DMS53 treated with DMSO at 0.1 percent for 48 hours (cell line): ENCODE data around the gene ABCC4.

Experiments used
- DNase-seq: peaks from one replicate; lab custom pipeline; 2025; ENCODE audit not compliant: unreplicated experiment; lab: John Stamatoyannopoulos, UW

Gene ABCC4, protein sequence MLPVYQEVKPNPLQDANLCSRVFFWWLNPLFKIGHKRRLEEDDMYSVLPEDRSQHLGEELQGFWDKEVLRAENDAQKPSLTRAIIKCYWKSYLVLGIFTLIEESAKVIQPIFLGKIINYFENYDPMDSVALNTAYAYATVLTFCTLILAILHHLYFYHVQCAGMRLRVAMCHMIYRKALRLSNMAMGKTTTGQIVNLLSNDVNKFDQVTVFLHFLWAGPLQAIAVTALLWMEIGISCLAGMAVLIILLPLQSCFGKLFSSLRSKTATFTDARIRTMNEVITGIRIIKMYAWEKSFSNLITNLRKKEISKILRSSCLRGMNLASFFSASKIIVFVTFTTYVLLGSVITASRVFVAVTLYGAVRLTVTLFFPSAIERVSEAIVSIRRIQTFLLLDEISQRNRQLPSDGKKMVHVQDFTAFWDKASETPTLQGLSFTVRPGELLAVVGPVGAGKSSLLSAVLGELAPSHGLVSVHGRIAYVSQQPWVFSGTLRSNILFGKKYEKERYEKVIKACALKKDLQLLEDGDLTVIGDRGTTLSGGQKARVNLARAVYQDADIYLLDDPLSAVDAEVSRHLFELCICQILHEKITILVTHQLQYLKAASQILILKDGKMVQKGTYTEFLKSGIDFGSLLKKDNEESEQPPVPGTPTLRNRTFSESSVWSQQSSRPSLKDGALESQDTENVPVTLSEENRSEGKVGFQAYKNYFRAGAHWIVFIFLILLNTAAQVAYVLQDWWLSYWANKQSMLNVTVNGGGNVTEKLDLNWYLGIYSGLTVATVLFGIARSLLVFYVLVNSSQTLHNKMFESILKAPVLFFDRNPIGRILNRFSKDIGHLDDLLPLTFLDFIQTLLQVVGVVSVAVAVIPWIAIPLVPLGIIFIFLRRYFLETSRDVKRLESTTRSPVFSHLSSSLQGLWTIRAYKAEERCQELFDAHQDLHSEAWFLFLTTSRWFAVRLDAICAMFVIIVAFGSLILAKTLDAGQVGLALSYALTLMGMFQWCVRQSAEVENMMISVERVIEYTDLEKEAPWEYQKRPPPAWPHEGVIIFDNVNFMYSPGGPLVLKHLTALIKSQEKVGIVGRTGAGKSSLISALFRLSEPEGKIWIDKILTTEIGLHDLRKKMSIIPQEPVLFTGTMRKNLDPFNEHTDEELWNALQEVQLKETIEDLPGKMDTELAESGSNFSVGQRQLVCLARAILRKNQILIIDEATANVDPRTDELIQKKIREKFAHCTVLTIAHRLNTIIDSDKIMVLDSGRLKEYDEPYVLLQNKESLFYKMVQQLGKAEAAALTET (N-terminal part only)

DNA sequence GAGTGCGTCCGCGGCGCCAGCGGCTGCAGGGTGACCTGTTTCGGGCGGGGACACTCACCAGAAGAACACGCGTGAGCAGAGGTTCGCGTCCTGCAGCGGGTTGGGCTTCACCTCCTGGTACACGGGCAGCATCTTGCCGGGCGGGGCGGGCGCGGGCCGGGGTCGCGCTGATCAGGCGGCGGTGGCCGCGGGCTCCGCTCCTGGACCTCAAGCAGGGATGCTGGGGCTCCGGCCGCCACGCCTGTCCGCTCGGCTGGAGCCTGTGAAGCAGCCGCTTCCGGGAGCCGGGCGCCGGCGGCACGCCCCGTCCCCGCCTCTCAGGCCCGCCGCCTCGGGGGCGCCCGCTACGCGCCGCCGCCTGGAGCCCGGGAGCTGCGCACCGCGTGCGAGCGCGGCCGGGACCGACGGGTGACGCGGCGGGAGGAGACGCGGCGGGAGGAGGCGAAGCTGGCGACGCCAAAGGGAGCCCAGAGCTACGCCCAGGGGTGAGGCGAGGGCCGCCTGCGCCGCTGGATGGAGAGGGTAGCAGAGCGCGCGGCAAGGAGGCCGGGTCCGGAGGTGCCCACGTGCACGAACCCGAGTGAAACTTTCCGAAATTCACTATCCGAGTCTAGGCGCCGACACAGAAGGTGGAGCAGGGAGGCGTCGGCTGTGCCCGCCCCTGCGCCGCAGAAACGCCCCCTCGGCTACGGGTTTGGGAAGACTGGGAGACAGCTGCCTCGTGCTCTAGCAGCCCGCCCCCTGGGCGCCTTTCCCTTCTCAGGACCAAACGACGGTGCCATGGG is at the start of gene ABCC4:
Gene ABCC4, minus strand, starts transcription at position 269 of the 785 bp plus-strand sequence. Its CDS starts 137 bp downstream, at position 132.
- peak; percentile 42 for DNase-seq

DNA sequence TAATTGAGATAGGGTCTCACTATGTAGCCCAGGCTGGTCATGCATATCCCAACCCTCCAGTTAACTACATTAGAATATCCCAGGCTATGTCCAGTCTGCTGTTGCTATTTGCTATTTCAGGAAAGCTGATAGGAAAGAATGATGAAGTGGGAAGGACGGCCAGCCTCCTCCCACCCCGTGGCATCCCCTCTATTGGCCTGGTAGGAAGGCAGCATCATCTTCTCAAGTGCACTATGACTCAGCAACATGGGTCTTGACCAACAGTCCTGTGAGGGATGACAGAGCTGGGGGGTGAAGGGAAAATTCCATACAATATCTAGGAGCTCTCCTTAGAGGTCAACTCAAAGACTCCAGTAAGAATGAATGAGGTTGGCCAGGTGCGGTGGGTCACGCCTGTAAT is 48.0 kb upstream of the ABCC4 start:
- DNase-seq = no peak

DNA sequence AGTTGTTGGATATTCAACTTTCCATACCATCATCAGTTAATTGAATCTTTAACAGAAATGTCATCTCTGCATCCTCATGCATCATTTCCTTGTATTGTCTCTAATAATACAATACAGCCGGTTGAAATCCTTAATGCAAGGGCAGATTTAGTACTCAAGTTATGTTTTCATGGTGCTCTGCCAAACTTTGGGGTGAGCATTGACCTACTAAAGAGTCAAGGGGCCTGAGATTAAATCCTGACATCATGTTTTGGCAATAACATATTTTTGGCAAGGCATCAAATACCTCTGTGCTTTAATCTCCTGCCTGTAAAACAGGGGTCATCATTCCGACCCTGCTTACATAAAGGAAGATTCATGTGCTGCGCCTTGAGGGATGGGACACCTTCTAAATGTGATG is 42.7 kb upstream of the ABCC4 start:
- DNase-seq = no peak

DNA sequence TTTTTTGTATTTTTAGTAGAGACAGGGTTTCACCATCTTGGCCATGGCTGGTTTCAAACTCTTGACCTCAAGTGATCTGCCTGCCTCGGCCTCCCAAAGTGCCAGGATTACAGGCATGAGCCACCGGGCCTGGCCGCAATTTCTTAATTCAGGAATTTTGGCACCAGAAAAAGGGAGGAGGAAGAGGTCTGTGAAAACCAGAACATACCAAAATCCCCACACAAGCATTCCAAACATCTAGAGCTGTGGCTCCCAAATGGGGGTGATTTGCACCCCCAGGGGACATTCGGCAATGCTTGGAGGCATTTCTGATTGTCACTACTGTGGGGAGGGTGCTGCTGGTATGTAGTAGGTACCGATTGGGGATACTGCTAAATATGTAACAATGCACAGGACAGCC is 40.2 kb upstream of the ABCC4 start:
- DNase-seq = no peak

DNA sequence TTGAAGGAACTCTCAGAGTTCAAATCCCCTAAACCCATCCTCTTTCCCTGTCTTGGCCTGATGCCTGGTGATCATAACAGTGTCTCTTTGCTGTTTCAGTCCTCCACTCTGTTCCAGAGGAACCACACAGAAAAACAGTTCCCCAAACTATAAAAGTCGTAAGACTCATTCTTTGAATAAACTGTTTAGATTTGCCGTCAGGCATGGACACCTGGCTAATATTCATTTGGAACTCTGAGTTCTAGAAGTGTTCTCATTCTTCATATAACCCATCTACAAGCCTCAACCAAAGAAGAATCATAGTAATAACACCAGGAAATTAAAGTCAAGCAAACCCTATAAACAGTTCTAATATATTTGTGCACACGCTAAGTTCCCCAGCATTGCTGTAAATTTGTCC is 37.7 kb upstream of the ABCC4 start:
- no peak for DNase-seq

DNA sequence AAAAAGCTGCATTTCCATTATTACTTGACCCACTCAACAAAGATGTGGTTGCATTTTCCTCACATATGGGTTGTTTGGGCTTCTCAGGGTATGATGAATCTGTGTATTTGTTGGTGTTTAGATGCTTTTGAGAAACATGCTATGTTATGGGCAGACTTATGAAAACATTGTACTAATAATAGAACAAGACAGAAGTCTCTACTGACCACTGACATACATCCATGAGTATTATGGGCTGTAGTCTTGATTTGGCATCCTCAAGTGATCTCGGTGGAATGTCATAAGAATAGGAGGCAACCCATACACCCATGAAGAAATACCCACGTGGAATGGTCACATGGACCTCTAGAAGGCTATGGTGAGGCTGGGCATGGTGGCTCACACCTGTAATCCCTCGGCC is 36.3 kb upstream of the ABCC4 start:
- no peak for DNase-seq

DNA sequence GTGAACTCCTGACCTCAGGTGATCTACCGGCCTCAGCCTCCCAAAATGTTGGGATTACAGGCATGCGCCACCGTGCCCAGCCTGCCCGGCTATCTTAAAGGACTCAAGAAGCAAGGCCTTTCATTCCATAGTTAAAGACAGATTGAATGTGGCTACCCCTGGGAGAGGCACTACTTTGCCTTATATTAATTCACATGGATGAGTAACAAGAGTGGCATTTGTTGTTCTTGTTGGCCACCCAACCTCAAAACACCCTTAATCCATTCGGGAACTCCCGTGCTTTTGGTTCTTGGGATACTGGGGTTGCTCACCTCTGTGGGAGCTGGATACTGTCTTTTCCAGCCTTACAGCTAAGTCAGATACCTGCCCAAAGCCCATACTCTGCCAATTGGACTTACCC is 34.4 kb upstream of the ABCC4 start:
- no peak for DNase-seq

DNA sequence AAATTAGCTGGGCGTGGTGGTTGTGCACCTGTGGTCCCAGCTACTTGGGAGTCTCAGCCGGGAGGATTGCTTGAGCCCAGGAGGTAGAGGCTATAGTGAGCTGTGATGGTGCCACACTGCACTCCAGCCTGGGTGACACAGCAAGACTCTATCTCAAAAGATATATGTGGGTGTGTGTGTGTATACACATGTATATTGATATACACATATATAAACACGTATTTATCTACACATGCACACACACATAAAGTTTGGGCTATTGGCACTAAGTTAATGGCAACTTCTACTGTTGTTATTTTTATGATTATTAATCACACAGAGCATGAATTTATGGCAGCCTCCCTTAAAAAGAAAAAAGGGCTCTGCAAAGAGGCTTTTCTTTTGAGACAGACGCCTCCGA is 27.1 kb upstream of the ABCC4 start:
- no peak for DNase-seq

DNA sequence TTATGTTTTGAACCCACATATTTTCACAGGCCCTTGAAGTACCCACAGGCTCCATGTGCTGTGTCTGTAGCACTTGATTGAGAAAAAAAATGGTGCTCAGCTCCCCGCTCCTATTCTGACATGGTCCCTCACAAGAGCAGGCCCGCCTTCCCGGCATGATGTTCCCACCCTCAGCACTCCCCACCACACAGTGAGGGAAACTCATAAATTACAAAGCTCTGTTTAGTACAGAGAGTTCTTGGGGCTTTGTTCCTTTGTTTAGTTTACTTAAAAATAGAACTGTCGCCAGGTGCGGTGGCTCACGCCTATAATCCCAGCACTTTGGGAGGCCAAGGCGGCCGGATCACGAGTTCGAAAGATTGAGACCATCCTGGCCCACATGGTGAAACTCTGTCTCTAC is 25.9 kb upstream of the ABCC4 start:
- DNase-seq = no peak

DNA sequence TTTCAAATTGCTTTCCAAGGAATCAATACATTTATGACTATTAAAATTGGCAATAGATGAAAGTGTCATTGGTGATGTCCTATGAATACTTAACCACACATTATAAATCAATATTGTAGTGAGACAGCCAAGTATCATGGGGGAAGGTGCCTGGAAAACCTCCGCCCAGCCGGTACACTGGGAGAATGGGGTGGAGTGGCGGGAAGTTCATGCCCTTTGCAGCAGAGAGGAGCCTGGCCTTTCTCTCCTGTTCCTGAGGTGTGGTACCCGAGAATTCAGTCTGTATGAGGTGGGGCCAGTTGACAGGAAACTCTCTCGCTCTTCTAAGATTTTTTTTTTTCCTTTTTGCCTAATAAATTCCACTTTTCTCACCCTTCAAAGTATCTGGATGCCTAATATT is 25.4 kb upstream of the ABCC4 start:
- no peak for DNase-seq

DNA sequence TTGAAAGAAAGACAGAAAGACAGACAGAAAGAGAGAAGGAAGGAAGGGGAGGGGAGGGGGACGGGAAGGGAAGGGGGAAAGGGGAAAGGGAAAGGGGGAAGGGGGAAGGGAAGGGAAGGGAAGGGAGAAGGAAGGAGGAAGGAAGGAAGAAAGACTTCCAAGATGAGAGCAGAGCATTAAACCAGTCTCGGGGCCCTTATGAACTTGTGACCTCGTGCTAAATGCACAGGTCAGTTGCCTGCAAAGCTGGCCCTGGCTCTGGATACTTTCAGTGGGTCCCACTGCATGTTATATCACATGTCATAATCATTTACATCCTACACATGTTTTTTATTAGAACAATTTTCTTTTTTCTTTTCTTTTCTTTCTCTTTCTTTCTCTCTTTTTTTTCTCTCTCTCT is 24.2 kb upstream of the ABCC4 start:
- DNase-seq = no peak

DNA sequence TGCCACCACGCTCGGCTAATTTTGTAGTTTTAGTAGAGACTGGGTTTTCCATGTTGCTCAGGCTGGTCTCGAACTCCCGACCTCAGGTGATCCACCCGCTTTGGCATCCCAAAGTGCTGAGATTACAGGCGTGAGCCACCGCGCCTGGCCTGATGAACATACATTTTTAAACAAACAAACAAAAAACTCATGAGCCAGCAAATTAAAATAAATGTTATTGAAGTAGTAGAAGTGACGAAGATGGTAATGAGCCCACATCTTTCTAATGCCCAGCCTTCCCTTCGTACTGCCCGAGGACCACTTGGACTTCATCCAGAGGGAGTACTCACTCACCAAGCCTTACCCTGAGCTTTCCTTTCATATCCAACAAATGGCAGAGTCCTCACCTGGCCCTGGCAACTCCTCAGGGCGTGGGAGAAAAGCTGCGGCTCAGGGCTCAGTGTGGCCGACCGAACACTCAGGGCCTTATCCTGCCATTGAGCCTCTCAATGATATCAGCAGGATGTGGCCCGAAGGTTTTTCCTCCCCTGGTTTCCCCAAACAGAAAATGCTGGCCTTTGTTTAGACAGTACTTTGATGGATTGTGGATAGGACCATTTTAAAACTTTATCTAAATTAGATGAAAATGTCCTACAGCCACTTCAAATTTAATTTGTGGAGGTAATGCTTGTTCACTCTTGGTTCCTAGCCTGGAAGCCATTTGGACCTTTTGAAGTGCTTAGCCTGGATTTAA is 22.8 kb upstream of the ABCC4 start:
- no peak for DNase-seq

DNA sequence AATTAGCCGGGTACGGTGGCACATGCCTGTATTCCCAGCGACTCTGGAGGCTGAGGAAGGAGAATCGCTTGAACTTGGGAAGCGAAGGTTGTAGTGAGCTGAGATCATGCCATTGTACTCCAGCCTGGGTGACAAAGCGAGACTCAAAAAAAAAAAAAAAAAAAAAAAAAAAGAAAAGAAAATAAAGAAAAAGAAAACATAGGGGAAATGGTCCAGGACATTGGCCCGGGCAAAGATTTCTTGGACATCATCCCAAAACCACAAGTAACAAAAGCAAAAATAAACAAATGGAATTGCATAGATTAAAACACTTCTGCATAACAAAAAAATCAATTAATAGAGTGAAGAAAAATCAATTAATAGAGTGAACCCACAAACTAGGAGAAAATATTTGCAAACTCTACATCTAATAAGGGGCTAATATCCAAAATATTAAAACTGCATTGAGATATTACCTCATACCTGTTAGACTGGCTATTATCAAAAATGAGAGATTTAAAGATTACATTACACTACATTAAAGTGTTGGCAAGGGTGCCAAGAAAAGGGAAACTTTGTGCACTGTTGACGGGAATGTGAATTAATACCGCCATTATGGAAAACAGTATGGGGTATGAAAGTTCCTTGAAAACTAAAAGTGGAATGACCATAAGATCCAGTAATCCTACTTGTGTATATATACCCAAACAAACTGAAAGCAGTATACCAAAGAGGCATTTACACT is 18.5 kb upstream of the ABCC4 start:
- DNase-seq = no peak

DNA sequence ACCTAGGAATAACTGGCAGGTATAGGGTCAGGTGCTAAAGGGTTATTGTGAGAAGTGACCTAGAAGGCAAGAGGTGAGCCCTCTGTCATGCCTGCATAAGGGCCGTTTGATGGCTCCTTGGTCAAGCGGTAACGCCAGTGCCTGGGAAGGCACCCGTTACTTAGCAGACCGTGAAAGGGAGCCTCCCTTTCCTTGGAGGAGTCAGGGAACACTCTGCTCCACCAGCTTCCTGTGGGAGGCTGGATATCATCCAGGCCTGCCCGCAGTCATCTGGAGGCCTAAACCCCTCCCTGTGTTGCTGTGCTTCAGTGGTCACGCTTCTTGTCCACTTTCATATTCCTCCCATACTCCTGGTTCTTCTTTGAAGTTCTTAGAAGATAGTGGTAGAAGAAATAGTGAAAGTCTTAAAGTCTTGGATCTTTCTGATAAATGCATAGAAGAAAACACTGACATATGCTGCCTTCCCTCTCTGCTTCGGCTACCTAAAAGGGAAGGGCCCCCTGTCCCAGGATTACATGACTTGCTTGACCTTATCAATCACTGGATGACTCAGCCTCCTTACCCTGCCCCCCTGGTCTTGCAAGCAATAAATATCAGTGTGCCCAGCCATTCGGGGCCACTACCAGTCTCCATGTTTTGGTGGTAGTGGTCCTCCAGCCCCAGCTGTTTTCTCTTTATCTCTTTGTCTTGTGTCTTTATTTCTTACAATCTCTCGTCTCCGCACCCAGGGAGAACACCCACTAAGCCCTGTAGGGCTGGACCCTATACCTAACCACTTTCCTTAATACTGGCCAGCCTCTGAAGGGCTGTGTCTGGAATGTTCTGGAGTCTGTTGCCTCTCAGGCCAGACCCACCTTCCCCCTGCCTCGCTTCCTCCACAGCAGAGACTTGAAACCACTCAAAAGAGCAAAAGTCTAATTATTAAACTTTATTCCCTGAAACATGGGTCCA is 16.1 kb upstream of the ABCC4 start:
- no peak for DNase-seq

DNA sequence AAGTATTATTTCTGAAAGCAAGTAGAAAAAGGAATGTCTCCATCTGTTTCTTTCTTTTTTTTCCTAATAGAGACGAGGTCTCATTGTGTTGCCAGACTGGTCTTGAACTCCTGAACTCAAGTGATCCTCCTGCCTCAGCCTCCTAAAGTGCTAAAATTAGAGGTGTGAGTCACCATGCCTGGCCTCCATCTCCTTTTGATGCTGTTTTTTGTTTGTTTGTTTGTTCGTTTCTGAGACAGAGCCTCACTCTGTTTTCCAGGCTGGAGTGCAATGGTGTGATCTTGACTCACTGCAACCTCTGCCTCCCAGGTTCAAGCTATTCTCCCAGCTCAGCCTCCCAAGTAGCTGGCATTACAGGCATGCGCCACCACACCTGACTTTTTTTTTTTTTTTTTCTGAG is 14.5 kb upstream of the ABCC4 start:
- no peak for DNase-seq

DNA sequence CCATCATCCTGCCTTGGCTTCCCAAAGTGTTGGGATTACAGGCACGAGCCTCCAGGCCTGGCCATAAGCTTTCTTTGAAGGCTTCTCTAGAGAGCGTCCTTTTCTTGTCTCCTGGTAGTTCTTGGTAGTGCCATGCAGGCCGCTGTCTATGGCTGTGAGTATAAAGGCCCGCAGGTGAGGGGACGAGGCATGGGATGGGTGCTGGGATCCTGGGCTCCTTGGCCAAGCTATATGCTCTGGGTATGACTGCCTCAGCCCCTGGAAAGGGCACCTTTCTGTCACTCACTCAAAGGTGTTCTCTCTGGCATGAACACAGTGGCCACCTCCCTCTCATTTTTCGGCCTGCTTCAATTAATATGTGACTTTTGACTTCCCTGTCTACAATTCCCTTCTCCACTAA is 6.3 kb upstream of the ABCC4 start:
- no peak for DNase-seq

DNA sequence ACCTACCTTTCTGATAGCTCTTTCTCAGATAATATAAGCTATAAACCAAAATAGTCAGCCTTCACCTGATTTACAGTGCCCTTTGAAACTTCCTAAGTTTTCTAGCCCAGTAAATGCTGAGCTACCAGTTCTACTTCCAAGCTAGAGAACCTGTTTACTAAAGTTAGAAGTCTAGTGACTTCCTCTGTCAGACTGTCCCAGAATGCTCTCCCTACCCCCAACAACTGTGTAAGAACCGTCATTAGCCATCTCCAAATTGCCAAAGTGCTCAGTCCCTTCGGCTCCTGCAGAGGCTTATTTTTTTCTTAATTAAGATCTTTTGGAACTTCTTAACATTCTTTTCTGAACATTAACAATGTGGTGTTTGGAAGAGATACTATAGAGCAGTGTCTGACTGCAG is 3.2 kb upstream of the ABCC4 start:
- DNase-seq = no peak

DNA sequence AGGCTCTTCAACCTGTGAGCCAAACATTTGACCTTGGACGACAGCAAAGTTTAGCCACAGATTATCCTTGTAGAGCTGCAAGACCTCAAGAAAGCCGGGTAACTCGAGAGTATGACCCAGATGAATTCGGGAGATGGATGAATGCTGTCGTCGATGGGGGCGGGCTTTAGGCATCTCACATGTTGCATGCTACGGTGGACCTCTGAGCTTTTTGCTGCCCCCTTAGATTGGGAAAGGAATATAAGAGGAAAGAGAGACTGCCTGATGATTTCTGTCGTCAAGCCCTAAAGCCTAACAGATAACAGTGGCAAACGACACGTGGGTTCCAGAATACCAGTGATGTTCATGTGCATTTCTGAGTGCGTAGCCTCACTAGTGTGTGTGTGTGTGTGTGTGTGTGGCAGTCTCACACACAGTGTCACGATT is 730 bp upstream of the ABCC4 start:
- no peak for DNase-seq
